GM18909 (cell line): ENCODE measurements around the gene CYP19A1.

Source experiments
- ATAC-seq: cut with Tn5 transposase; IDR thresholded peaks from one replicate; pipeline ENCODE4 v1.9.1; 2021; ENCODE audit warnings: mild to moderate bottlenecking; ENCODE audit not compliant: unreplicated experiment, poor library complexity

CYP19A1 gene

DNA sequence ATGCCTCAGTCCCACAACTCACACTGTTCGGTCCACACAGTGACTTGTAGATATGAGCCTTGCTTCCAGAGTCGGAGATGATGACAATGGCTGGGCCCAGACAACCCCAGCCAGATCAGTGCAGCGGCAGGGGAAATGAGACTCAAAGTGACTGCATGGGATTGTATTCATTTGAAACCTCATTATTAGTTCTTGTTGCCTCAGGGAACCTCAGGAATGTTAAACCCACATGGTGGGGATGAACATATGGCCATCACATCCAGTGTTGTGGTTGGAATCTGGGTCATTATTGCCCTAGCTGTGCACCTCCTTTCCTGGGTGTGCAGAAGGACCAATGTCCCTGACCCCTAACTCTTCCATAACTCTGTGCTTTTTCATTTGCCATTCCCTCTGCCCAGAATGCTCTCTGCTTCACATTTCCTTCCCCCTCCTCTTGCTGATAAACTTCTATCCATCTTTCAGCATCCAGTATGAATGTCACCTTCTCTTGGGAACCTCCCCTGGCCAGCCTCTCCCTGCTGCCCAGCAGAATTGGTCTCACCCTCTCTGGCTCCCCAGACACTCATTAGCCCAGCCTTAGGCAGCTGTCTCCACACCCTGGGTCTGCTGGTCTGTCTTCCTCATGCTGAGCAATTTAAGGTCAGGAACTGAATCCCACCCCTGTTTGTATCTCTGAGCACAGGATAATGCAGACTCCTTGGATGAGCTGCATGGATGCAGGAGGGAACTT is 176.7 kb downstream of the CYP19A1 start:
- no peak for ATAC-seq

GRCh38 chr15:51160484-51160883 is 177.9 kb downstream of the CYP19A1 start:
- ATAC-seq = no peak
